ENCODE measurements around the gene ERGIC1.

ERGIC1 gene

GRCh38 chr5:172969921-172970320 is 135.9 kb downstream of the ERGIC1 start:
- no peak overlapping the region for H2AFZ ChIP-seq (ENCODE audit: low read length)
- no peak overlapping the region for H3K4me2 ChIP-seq (ENCODE audit: low read depth, low read length)
- H3K9me3 ChIP-seq (replicated peaks; ENCODE audit: insufficient read depth, low read length) = no peaks in the 10 kb centered on the region

GRCh38 chr5:172971482-172971881 is 137.4 kb downstream of the ERGIC1 start:
- Histone ChIP-seq H3K9me3 (replicated peaks; ENCODE audit: insufficient read depth, low read length) (no peaks in the 10 kb centered on the region), H3K4me3 (ENCODE audit: low read length) (no peak overlapping the region), H4K20me1 (ENCODE audit: insufficient read depth, low read length) (no peaks in the 10 kb centered on the region), H3K27me3 (replicated peaks; ENCODE audit: insufficient read depth, low read length) (no peaks in the 10 kb centered on the region), H3K4me1 (ENCODE audit: low read length) (no peaks in the 10 kb centered on the region), H3K9ac (ENCODE audit: low read length) (no peak overlapping the region), H2AFZ (ENCODE audit: low read length) (no peak overlapping the region), H3K4me2 (ENCODE audit: low read depth, low read length) (no peak overlapping the region), H3F3A (ENCODE audit: insufficient read depth, low read length) (no peaks in the 10 kb centered on the region), H3K27ac (ENCODE audit: low read length) (no peak overlapping the region), H3K36me3 (replicated peaks; ENCODE audit: insufficient read depth, low read length) (no peaks in the 10 kb centered on the region), H3K9me2 (replicated peaks; ENCODE audit: insufficient read depth, low read length) (no peaks in the 10 kb centered on the region), H3K79me2 (ENCODE audit: low read length) (no peaks in the 10 kb centered on the region)
- TF ChIP-seq EZH2 (optimal IDR thresholded peaks at IDR 0.05; ENCODE audit: low read depth, low read length) (no peak), EZH2phosphoT487 (IDR thresholded peaks at IDR 0.05; ENCODE audit: low read length) (no peak), CTCF (IDR thresholded peaks at IDR 0.05; ENCODE audit: low read length) (no peak)
- DNase-seq = no peak

More at GRCh38 chr5:172969921-172970320, 135.9 kb downstream of the ERGIC1 start:
- Histone ChIP-seq H3K4me3 (ENCODE audit: low read length) (no peak overlapping the region), H3K4me1 (ENCODE audit: low read length) (no peaks in the 10 kb centered on the region), H3F3A (ENCODE audit: insufficient read depth, low read length) (no peaks in the 10 kb centered on the region), H3K9me2 (replicated peaks; ENCODE audit: insufficient read depth, low read length) (no peaks in the 10 kb centered on the region), H3K27me3 (replicated peaks; ENCODE audit: insufficient read depth, low read length) (no peaks in the 10 kb centered on the region), H3K27ac (ENCODE audit: low read length) (no peak overlapping the region), H3K36me3 (replicated peaks; ENCODE audit: insufficient read depth, low read length) (no peaks in the 10 kb centered on the region), H4K20me1 (ENCODE audit: insufficient read depth, low read length) (no peaks in the 10 kb centered on the region), H3K79me2 (ENCODE audit: low read length) (no peaks in the 10 kb centered on the region), H3K9ac (ENCODE audit: low read length) (no peak overlapping the region)
- no peak for DNase-seq
- TF ChIP-seq EZH2 (optimal IDR thresholded peaks at IDR 0.05; ENCODE audit: low read depth, low read length) (no peak), EZH2phosphoT487 (IDR thresholded peaks at IDR 0.05; ENCODE audit: low read length) (no peak), CTCF (IDR thresholded peaks at IDR 0.05; ENCODE audit: low read length) (no peak)

- Histone ChIP-seq H3F3A (ENCODE audit: insufficient read depth, low read length) (no peaks in the 10 kb centered on the region), H4K20me1 (ENCODE audit: insufficient read depth, low read length) (no peaks in the 10 kb centered on the region), H3K9ac (ENCODE audit: low read length) (no peak overlapping the region), H3K4me2 (ENCODE audit: low read depth, low read length) (no peak overlapping the region), H3K36me3 (replicated peaks; ENCODE audit: insufficient read depth, low read length) (no peaks in the 10 kb centered on the region), H3K4me1 (ENCODE audit: low read length) (no peaks in the 10 kb centered on the region), H3K27ac (ENCODE audit: low read length) (no peak overlapping the region), H3K9me2 (replicated peaks; ENCODE audit: insufficient read depth, low read length) (no peaks in the 10 kb centered on the region), H2AFZ (ENCODE audit: low read length) (no peak overlapping the region), H3K4me3 (ENCODE audit: low read length) (no peak overlapping the region), H3K9me3 (replicated peaks; ENCODE audit: insufficient read depth, low read length) (no peaks in the 10 kb centered on the region), H3K79me2 (ENCODE audit: low read length) (no peaks in the 10 kb centered on the region), H3K27me3 (replicated peaks; ENCODE audit: insufficient read depth, low read length) (no peaks in the 10 kb centered on the region)
- no peak for DNase-seq
- TF ChIP-seq EZH2phosphoT487 (IDR thresholded peaks at IDR 0.05; ENCODE audit: low read length) (no peak), EZH2 (optimal IDR thresholded peaks at IDR 0.05; ENCODE audit: low read depth, low read length) (no peak), CTCF (IDR thresholded peaks at IDR 0.05; ENCODE audit: low read length) (no peak)
Measured at GRCh38 chr5:172972552-172972951, 138.5 kb downstream of the ERGIC1 start.
